Upper lobe of right lung (tissue), 1 donor: ENCODE measurements around the gene LRRC1. TPM values are rescaled to one million over a fixed set of nuclear protein-coding genes. Genes with fewer than 3 reads are reported as not detected.

Experiments used
- ATAC-seq: fragments of 200-7000 bp; cut with Tn5 transposase; one replicate; pipeline ENCODE4 v1.9.1; 2020; ENCODE audit warnings: mild to moderate bottlenecking, moderate library complexity
- DNase-seq: peaks from one replicate; pipeline ENCODE4 v3.0.0-alpha.2; 2020
- H3K27ac ChIP-seq: fragments of 200-600 bp; one replicate; pipeline ENCODE4 v1.8.0; 2022
- H3K27me3 ChIP-seq: fragments of 200-600 bp; one replicate; pipeline ENCODE4 v1.8.0; 2022; ENCODE audit warnings: mild to moderate bottlenecking
- H3K36me3 ChIP-seq: fragments of 200-600 bp; one replicate; pipeline ENCODE4 v1.8.0; 2022
- H3K4me1 ChIP-seq: fragments of 200-600 bp; one replicate; pipeline ENCODE4 v1.8.0; 2022
- H3K4me3 ChIP-seq: fragments of 200-600 bp; one replicate; pipeline ENCODE4 v1.8.0; 2022; ENCODE audit warnings: mild to moderate bottlenecking
- H3K9me3 ChIP-seq: fragments of 200-600 bp; one replicate; pipeline ENCODE4 v1.8.0; 2022
- CTCF ChIP-seq: fragments of 200-600 bp; IDR thresholded peaks from one replicate; pipeline ENCODE4 v1.8.0; 2022; ENCODE audit warnings: antibody characterized with exemption
- intact Hi-C: fragments of 100-400 bp; cut with DNase I; formaldehyde crosslinking; loops from one replicate; pipeline ENCODE4 v1.11.0; 2022
- total RNA-seq: library from RNA; stranded (reverse); fragmentation: NEBNext Ultra II Directional; extraction: Animal tissue kit (Norgen Biotek cat#: 25700); gene quantifications from one replicate; pipeline ENCODE4 v1.2.1, GENCODE V29; 2021
- donor health status: DM: no; HTN: yes; CAD: no; lungs with severe emphysema.

The LRRC1 gene
- total RNA-seq, 1 donor from 2014 or later = 22.3 TPM

- TF ChIP-seq CTCF = no peak
- H3K27ac ChIP-seq = no peak overlapping the region
- H3K36me3 ChIP-seq = no peaks in the 10 kb centered on the region
- intact Hi-C loops = no loop called here
- no peak overlapping the region for H3K4me3 ChIP-seq
- H3K27me3 ChIP-seq = no peaks in the 10 kb centered on the region
- DNase-seq (peak; percentile 70), ATAC-seq (peak; percentile 89)
- H3K9me3 ChIP-seq = no peaks in the 10 kb centered on the region
- H3K4me1 ChIP-seq = no peaks in the 10 kb centered on the region
These were observed 16.3 kb downstream of the LRRC1 start for GRCh38 chr6:53811082-53811481.

GRCh38 chr6:53811746-53812145 is 16.9 kb downstream of the LRRC1 start:
- no peaks in the 10 kb centered on the region for H3K27me3 ChIP-seq
- no peak overlapping the region for H3K27ac ChIP-seq
- H3K9me3 ChIP-seq = no peaks in the 10 kb centered on the region
- no peak for ATAC-seq
- no peak for DNase-seq
- H3K36me3 ChIP-seq = no peaks in the 10 kb centered on the region
- no peaks in the 10 kb centered on the region for H3K4me1 ChIP-seq
- TF ChIP-seq CTCF = no peak
- no peak overlapping the region for H3K4me3 ChIP-seq
- intact Hi-C loops = no loop called here

GRCh38 chr6:53813096-53813495 is 18.3 kb downstream of the LRRC1 start:
- Histone ChIP-seq H3K27me3 (no peaks in the 10 kb centered on the region), H3K4me1 (no peaks in the 10 kb centered on the region), H3K9me3 (no peaks in the 10 kb centered on the region), H3K4me3 (no peak overlapping the region), H3K27ac (no peak overlapping the region), H3K36me3 (no peaks in the 10 kb centered on the region)
- DNase-seq (no peak), ATAC-seq (no peak)
- no peak for TF ChIP-seq CTCF
- intact Hi-C loops = no loop called here

GRCh38 chr6:53813801-53814200 is 19.0 kb downstream of the LRRC1 start:
- Histone ChIP-seq H3K4me1 (peaks cover 2% of the 10 kb centered on the region), H3K27ac (no peak overlapping the region), H3K9me3 (no peaks in the 10 kb centered on the region), H3K4me3 (no peak overlapping the region), H3K27me3 (no peaks in the 10 kb centered on the region), H3K36me3 (no peaks in the 10 kb centered on the region)
- DNase-seq (no peak), ATAC-seq (no peak)
- intact Hi-C loops = no loop called here
- no peak for TF ChIP-seq CTCF

- ATAC-seq = no peak
- intact Hi-C loops = no loop called here
- Histone ChIP-seq H3K27ac (no peak overlapping the region), H3K36me3 (no peaks in the 10 kb centered on the region), H3K9me3 (no peaks in the 10 kb centered on the region), H3K27me3 (no peaks in the 10 kb centered on the region), H3K4me3 (no peak overlapping the region), H3K4me1 (peaks cover 2% of the 10 kb centered on the region)
- no peak for DNase-seq
- TF ChIP-seq CTCF = no peak
These were observed 19.5 kb downstream of the LRRC1 start for GRCh38 chr6:53814353-53814752.
